ENCODE measurements around the gene DUSP9. TPM values are rescaled to one million over a fixed set of nuclear protein-coding genes. Genes with fewer than 3 reads are reported as not detected.
A peak's percentile ranks its signal among the peaks of the same experiment; 100 is the strongest.
"Not testable (repeated sequence)": the region's sequence is repeated elsewhere in the genome, so short reads cannot be mapped to it uniquely, and the experiment has no call there.

DUSP9 gene
- under 1 TPM in 10 of 12 donors, not detected in 2; 0.22 to 0.89 (median 0.33) TPM for polyA plus RNA-seq (ENCODE audit: insufficient read length in 12 of 12)
- long read RNA-seq, donor 1, partial matches to known transcripts = 0 of 1 reads
- long read RNA-seq, donor 1, other reads (novel, unspliced or antisense) = 0 of 1 reads
- long read RNA-seq, donor 2 = 0 reads
- long read RNA-seq, donor 3 = 0 reads
- long read RNA-seq, donor 4 = 0 reads
- long read RNA-seq, donor 5 = 0 reads
- long read RNA-seq, donor 6 = 0 reads
- long read RNA-seq, donor 7, partial matches to known transcripts = 0 of 1 reads
- long read RNA-seq, donor 7, other reads (novel, unspliced or antisense) = 0 of 1 reads
- long read RNA-seq, donor 8 = 0 reads
- long read RNA-seq, donor 9 = 0 reads
- long read RNA-seq, donor 10 = 0 reads
- long read RNA-seq, donor 11 = 0 reads

- no peak for DNase-seq
Observed at GRCh38 chrX:153646620-153647373, at the start of gene DUSP9. DUSP9 (plus strand) TSS chrX:153647203; CDS start chrX:153647954, 751 bp downstream.

GRCh38 chrX:153598541-153599191 lies 48.3 kb upstream of the DUSP9 start, which contains the start of gene CCNQ:
CCNQ (minus strand) TSS chrX:153599139; CDS start chrX:153599073, 66 bp downstream.
- DNase-seq = no peak

- DNase-seq = peak; percentile 83
Observed at GRCh38 chrX:153599192-153600031, 47.6 kb upstream of the DUSP9 start.

- DNase-seq = no peak
Observed at GRCh38 chrX:153600032-153600373, 47.0 kb upstream of the DUSP9 start.

- no peak for DNase-seq
Observed at GRCh38 chrX:153600921-153601320, 46.1 kb upstream of the DUSP9 start.

- DNase-seq = no peak
Observed at GRCh38 chrX:153601511-153602110, 45.4 kb upstream of the DUSP9 start.

- no peak for DNase-seq
Observed at GRCh38 chrX:153602601-153603000, 44.4 kb upstream of the DUSP9 start.

- DNase-seq = no peak
Observed at GRCh38 chrX:153603131-153603656, 43.8 kb upstream of the DUSP9 start.

GRCh38 chrX:153604666-153605380 lies 42.2 kb upstream of the DUSP9 start:
- not testable (repeated sequence) for DNase-seq

- no peak for DNase-seq
Observed at GRCh38 chrX:153606503-153606902, 40.5 kb upstream of the DUSP9 start.

GRCh38 chrX:153608376-153608775 lies 38.6 kb upstream of the DUSP9 start:
- no peak for DNase-seq

GRCh38 chrX:153608806-153609205 lies 38.2 kb upstream of the DUSP9 start:
- DNase-seq = no peak

- DNase-seq = peak; percentile 78
Observed at GRCh38 chrX:153609917-153610835, 36.8 kb upstream of the DUSP9 start.

GRCh38 chrX:153610836-153611213 lies 36.2 kb upstream of the DUSP9 start:
- DNase-seq = no peak

GRCh38 chrX:153611298-153612095 lies 35.5 kb upstream of the DUSP9 start:
- no peak for DNase-seq

- DNase-seq = no peak
Observed at GRCh38 chrX:153612413-153612812, 34.6 kb upstream of the DUSP9 start.

- no peak for DNase-seq
Observed at GRCh38 chrX:153614818-153615217, 32.2 kb upstream of the DUSP9 start.

GRCh38 chrX:153620576-153620975 lies 26.4 kb upstream of the DUSP9 start:
- no peak for DNase-seq
